Esophagus muscularis mucosa (tissue), 3 donors: ENCODE results near the gene PGAM2.

Experiments used
- POLR2AphosphoS5 ChIP-seq, 2 donors: sonication (generic); formaldehyde crosslinking; IDR thresholded peaks; one replicate each; pipeline ENCODE4 v1.6.1; 2017; ENCODE audit warnings: antibody characterized with exemption in 2 of 2
- TF ChIP-seq, protein P1 (sequence below), 3 experiments: fragments of 200-600 bp in 2 of 3; fragments of 450-650 bp in 1 of 3; sonication (generic) in 2 of 3; IDR thresholded peaks; one replicate each; pipeline ENCODE4 v1.5.1; 2017 to 2019; ENCODE audit warnings: antibody characterized with exemption in 3 of 3, mild to moderate bottlenecking in 2 of 3, moderate library complexity in 1 of 3

DNA sequence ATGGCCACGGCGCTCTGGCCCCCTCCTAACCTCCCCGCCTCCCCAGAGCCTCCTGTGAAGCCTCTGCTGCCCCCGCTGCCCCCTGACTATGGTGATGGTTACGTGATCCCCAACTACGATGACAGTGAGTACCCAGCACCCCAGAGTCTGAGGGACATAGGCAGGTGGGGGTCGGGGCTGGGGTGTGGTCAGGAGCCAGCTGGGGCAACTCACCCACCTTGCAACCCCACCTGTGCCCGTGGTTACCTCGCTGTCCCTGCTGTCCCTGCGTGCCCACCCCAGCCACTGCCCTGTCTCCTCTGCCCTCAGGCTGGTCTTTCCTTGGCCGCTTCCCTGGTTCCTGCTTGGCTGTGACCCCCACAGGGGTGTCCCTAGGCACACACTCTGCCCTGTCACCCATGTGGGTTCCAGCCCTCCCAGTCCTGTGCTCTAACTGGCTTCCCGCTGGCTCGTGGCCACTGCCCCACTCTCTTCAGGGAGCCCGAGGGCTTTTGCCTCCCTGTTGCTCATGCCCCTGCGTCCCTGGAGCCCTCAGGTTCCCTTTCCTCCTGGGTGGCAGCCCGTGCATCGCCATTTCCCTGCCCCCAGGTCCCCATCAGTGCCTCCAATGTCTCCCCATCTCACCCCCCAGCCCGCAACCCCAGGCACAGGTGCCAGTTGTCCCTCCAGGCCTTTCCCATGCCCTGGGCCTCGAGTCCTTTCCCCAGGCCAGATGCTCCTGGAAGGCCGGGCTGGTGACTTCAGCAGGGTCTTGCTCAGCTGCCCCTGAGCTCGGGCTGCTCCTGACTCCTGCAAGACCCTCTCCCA is 42.8 kb upstream of the PGAM2 start:
- TF ChIP-seq, protein P1, sequence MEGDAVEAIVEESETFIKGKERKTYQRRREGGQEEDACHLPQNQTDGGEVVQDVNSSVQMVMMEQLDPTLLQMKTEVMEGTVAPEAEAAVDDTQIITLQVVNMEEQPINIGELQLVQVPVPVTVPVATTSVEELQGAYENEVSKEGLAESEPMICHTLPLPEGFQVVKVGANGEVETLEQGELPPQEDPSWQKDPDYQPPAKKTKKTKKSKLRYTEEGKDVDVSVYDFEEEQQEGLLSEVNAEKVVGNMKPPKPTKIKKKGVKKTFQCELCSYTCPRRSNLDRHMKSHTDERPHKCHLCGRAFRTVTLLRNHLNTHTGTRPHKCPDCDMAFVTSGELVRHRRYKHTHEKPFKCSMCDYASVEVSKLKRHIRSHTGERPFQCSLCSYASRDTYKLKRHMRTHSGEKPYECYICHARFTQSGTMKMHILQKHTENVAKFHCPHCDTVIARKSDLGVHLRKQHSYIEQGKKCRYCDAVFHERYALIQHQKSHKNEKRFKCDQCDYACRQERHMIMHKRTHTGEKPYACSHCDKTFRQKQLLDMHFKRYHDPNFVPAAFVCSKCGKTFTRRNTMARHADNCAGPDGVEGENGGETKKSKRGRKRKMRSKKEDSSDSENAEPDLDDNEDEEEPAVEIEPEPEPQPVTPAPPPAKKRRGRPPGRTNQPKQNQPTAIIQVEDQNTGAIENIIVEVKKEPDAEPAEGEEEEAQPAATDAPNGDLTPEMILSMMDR (IDR thresholded peaks at IDR 0.05) = no peak
- TF ChIP-seq POLR2AphosphoS5 (IDR thresholded peaks at IDR 0.05) = no peak
